GM12801 (cell line): ENCODE results near the gene WDR36.

Source experiments
- CTCF ChIP-seq: IDR thresholded peaks from one replicate; pipeline ENCODE4 v1.5.1; 2011; ENCODE audit warnings: control low read depth; ENCODE audit not compliant: insufficient read length; ENCODE audit errors: extremely low read depth

Gene WDR36

DNA sequence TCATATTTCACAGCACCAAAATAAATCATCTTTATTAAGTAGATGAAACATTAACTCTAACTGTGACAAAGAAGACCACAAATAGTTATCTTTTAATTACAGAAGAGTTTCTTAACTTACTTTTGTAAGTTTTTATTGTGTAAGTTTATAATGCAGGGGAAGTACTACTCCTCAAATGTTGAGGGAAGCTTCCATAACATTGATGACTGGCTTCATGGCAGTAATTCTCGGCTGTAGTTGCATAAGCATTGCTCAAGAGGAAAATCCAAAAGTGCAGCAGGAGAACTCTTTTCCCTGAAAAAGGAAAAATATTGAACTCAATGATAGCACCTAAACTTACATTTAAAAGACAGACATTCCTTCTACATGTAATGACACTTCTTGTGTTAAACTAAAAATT lies 16.1 kb upstream of the WDR36 start:
- TF ChIP-seq CTCF: no peak

DNA sequence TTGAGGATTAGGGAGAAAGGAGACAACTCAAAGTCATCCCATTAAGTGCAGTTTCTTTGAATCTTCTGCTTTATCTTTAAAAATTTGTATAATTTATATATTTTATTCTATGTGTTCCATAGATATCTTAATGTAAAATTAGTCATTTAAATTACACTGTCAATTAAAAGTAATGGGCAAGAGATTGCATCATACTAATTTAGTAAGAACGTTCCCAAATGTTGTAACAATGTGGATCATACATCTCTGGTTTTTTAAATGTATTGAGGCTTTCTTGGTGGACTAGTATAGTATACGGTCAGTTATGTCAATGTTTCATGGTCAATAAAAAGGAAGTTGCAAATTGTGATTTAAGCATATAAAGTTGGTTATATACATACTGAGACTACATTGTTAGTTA lies 14.5 kb upstream of the WDR36 start:
- no peak for TF ChIP-seq CTCF

- TF ChIP-seq CTCF: no peak
Observed at GRCh38 chr5:111079846-111080245, 12.3 kb upstream of the WDR36 start.

- TF ChIP-seq CTCF: no peak
Observed at GRCh38 chr5:111083323-111083722, 8.8 kb upstream of the WDR36 start.

GRCh38 chr5:111095982-111096381 lies 3.8 kb downstream of the WDR36 start:
- no peak for TF ChIP-seq CTCF

DNA sequence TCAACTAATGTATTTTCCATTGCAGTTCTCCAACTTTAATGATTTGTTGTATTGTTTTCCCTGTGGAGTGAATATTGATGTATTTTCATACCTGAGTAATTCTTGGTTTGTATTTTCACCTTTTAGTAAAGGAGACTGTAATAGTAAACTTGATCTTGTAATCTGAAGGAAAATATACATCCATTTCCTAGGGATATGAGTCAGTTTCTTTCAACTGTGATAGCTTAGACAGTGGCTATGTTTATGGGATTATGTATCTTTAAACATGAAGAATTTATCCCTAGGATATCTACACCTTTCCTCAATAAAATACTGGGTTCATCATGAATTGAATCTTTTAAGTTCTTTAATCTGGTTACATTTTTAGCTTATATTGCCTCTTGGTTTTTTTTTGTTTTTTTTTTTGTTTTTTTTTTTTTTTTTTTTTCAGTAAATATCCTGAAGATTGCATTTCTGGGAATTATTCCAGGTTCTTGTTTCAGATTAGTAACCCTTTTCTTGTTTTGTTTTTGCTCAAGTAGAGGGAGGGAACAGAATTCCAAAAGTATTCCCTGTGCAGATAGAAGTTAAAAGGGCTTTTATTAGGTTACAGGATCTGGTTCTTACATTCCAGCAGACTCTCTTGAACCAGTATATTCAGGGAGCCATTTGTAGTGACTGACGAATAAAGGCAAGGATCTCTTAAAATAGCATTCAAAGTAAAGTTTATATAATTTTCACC lies 7.1 kb downstream of the WDR36 start:
- TF ChIP-seq CTCF: no peak

GRCh38 chr5:111106320-111106948 lies 14.3 kb downstream of the WDR36 start:
- no peak for TF ChIP-seq CTCF
